Fibroblast of lung (primary cell): ENCODE measurements around the gene DYNC1LI2. TPM values are rescaled to one million over a fixed set of nuclear protein-coding genes. Genes with fewer than 3 reads are reported as not detected.
"Not testable (repeated sequence)": the region's sequence is repeated elsewhere in the genome, so short reads cannot be mapped to it uniquely, and the experiment has no call there.

Experiments used
- DNase-seq, 2 donors: peaks; one replicate each; pipeline versions ENCODE4 v3.0.0 to v3.0.0-alpha.2; 2010; ENCODE audit warnings: low read depth in 2 of 2
- H2AFZ ChIP-seq: 2 replicates; pipeline ENCODE4 v1.5.1; 2012; ENCODE audit warnings: low read length, control low read depth, inconsistent platforms
- H3K27ac ChIP-seq: 2 replicates; pipeline ENCODE4 v1.5.1; 2011; ENCODE audit warnings: low read length, control low read depth; ENCODE audit not compliant: insufficient read depth
- H3K27me3 ChIP-seq: 2 replicates; pipeline ENCODE4 v1.5.1; 2011; ENCODE audit warnings: mild to moderate bottlenecking, low read length; ENCODE audit not compliant: control insufficient read depth, insufficient read depth
- H3K36me3 ChIP-seq: 2 replicates; pipeline ENCODE4 v1.5.1; 2011; ENCODE audit warnings: low read length; ENCODE audit not compliant: control insufficient read depth, insufficient read depth
- H3K4me1 ChIP-seq: 2 replicates; pipeline ENCODE4 v1.5.1; 2011; ENCODE audit warnings: low read length; ENCODE audit not compliant: control insufficient read depth, insufficient read depth; ENCODE audit errors: extremely low read depth
- H3K4me2 ChIP-seq: 2 replicates; pipeline ENCODE4 v1.5.1; 2011; ENCODE audit warnings: low read length, control low read depth; ENCODE audit not compliant: insufficient read depth; ENCODE audit errors: extremely low read depth
- H3K4me3 ChIP-seq, 4 experiments: fragments of 200-600 bp in 1 of 4; sonication (generic) in 1 of 4; replicated peaks in 1 of 4; 2 replicates each; pipeline ENCODE4 v1.5.1; 2011 to 2016; ENCODE audit warnings: low read length in 4 of 4, low read depth in 3 of 4, mild to moderate bottlenecking in 3 of 4, control low read depth in 2 of 4, inconsistent platforms in 1 of 4, mixed read lengths in 1 of 4; ENCODE audit not compliant: insufficient read depth in 1 of 4; ENCODE audit errors: control extremely low read depth in 1 of 4
- H3K79me2 ChIP-seq: 2 replicates; pipeline ENCODE4 v1.5.1; 2012; ENCODE audit warnings: mild to moderate bottlenecking, low read length, inconsistent platforms; ENCODE audit not compliant: control insufficient read depth, insufficient read depth
- H3K9ac ChIP-seq: 2 replicates; pipeline ENCODE4 v1.5.1; 2011; ENCODE audit warnings: mild to moderate bottlenecking, low read length, control low read depth; ENCODE audit not compliant: insufficient read depth
- H3K9me3 ChIP-seq: 2 replicates; pipeline ENCODE4 v1.5.1; 2012; ENCODE audit warnings: low read depth, low read length; ENCODE audit not compliant: control insufficient read depth, insufficient read depth
- H4K20me1 ChIP-seq: 2 replicates; pipeline ENCODE4 v1.5.1; 2011; ENCODE audit warnings: low read length; ENCODE audit not compliant: control insufficient read depth, insufficient read depth; ENCODE audit errors: extremely low read depth
- EZH2 ChIP-seq: IDR thresholded peaks from 2 replicates; pipeline ENCODE4 v1.5.1; 2012; ENCODE audit warnings: low read length, control low read depth, mild to moderate bottlenecking; ENCODE audit errors: missing control alignments
- polyA plus RNA-seq, 2 donors: library from polyadenylated mRNA; depleted of rRNA in 1 of 2; stranded (reverse) in 1 of 2; unstranded in 1 of 2; fragments of >200 nt; gene quantifications; 2 replicates each; pipeline ENCODE4 v1.2.1, GENCODE V29; 2011 to 2012; ENCODE audit warnings: missing spikeins in 1 of 2
- total RNA-seq: library from RNA; depleted of rRNA; stranded (reverse); fragments of >200 nt; gene quantifications from 2 replicates; pipeline ENCODE4 v1.2.1, GENCODE V29; 2014
- TF ChIP-seq, protein P1 (sequence below), 2 donors: IDR thresholded peaks in 1 of 2; conservative IDR thresholded peaks in 1 of 2; 1 replicate in 1 of 2; 2 replicates in 1 of 2; pipeline ENCODE4 v1.5.1; 2011 to 2012; ENCODE audit warnings: low read length in 2 of 2, control low read depth in 1 of 2, inconsistent platforms in 1 of 2, low read depth in 1 of 2, mild to moderate bottlenecking in 1 of 2

Gene DYNC1LI2
- total and polyA plus RNA-seq, 2 donors (not counting 1 experiment from before 2014, with no cell fraction given): 83.3 to 173 TPM

DNA sequence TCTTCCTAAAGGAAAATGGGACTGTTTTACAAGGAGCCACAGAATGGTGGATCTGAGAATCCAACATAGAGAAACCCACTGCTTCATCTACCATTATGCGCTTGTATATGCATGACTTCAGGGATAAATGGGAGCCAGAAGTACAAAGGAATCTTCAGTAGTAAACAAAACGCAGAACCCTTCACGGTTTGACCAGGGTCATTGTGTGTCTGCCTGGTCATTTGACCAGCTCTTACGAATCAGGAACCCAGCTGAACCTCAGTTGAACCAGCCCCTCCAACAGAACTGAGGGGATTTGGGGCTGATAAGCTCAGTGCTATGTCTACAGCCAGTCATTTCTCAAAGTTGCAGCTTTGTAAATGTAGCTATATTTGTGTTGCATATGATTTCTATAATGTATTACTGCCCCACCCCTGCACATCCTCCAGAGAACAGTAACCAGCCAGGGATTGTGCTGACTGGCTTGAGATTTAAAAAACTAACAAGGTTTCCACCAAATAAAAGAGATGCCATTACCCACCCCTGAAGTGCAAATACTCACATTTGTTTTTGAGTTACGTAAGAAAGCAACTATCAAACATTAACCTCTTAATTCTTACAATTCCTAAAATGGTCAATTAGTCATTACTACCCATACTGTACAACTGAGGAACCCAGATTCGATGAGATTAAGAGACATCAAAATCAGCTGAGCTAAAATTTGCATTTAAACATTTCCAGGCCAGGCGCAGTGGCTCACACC lies 61.1 kb downstream of the DYNC1LI2 start:
- H3K4me2 ChIP-seq: no peak overlapping the region
- H3K27ac ChIP-seq: no peak overlapping the region
- TF ChIP-seq, protein P1, sequence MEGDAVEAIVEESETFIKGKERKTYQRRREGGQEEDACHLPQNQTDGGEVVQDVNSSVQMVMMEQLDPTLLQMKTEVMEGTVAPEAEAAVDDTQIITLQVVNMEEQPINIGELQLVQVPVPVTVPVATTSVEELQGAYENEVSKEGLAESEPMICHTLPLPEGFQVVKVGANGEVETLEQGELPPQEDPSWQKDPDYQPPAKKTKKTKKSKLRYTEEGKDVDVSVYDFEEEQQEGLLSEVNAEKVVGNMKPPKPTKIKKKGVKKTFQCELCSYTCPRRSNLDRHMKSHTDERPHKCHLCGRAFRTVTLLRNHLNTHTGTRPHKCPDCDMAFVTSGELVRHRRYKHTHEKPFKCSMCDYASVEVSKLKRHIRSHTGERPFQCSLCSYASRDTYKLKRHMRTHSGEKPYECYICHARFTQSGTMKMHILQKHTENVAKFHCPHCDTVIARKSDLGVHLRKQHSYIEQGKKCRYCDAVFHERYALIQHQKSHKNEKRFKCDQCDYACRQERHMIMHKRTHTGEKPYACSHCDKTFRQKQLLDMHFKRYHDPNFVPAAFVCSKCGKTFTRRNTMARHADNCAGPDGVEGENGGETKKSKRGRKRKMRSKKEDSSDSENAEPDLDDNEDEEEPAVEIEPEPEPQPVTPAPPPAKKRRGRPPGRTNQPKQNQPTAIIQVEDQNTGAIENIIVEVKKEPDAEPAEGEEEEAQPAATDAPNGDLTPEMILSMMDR (conservative IDR thresholded peaks at IDR 0.05 in 1 of 2, IDR thresholded peaks at IDR 0.05 in 1 of 2; ENCODE audit: low read depth in 1 of 2, low read length in 2 of 2): no peak
- no peak for TF ChIP-seq EZH2
- H3K9me3 ChIP-seq: no peaks in the 10 kb centered on the region
- H3K4me3 ChIP-seq: no peak overlapping the region
- no peaks in the 10 kb centered on the region for H3K4me1 ChIP-seq
- no peaks in the 10 kb centered on the region for H3K79me2 ChIP-seq
- H3K27me3 ChIP-seq: no peaks in the 10 kb centered on the region
- H3K36me3 ChIP-seq: no peaks in the 10 kb centered on the region
- H4K20me1 ChIP-seq: no peaks in the 10 kb centered on the region
- no peak overlapping the region for H2AFZ ChIP-seq
- H3K9ac ChIP-seq: no peak overlapping the region
- no peak for DNase-seq

DNA sequence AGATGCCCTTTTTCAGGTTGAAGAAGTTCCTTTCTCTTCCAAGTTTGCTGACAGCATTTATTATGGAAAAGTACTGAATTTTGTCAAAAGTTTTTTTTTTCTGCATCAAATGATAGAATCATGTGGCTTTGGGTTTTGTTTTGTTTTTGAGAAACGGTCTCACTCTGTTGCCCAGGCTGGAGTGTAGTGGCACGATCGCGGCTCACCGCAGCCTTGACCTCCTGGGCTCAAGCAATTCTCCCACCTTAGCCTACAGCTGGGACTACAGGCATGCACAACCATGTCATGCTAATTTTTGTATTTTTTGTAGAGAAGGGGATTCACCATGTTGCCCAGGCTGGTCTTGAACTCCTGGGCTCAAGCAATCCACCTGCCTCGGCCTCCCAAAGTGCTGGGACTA lies 62.1 kb downstream of the DYNC1LI2 start:
- H3K4me2 ChIP-seq: no peak overlapping the region
- no peak overlapping the region for H3K9ac ChIP-seq
- H3K9me3 ChIP-seq: no peaks in the 10 kb centered on the region
- H3K27me3 ChIP-seq: no peaks in the 10 kb centered on the region
- H4K20me1 ChIP-seq: no peaks in the 10 kb centered on the region
- H2AFZ ChIP-seq: no peak overlapping the region
- no peaks in the 10 kb centered on the region for H3K79me2 ChIP-seq
- no peak overlapping the region for H3K27ac ChIP-seq
- no peaks in the 10 kb centered on the region for H3K4me1 ChIP-seq
- H3K36me3 ChIP-seq: no peaks in the 10 kb centered on the region
- no peak for DNase-seq
- H3K4me3 ChIP-seq: no peak overlapping the region
- TF ChIP-seq, protein P1 (conservative IDR thresholded peaks at IDR 0.05 in 1 of 2, IDR thresholded peaks at IDR 0.05 in 1 of 2; ENCODE audit: low read depth in 1 of 2, low read length in 2 of 2): no peak
- no peak for TF ChIP-seq EZH2

DNA sequence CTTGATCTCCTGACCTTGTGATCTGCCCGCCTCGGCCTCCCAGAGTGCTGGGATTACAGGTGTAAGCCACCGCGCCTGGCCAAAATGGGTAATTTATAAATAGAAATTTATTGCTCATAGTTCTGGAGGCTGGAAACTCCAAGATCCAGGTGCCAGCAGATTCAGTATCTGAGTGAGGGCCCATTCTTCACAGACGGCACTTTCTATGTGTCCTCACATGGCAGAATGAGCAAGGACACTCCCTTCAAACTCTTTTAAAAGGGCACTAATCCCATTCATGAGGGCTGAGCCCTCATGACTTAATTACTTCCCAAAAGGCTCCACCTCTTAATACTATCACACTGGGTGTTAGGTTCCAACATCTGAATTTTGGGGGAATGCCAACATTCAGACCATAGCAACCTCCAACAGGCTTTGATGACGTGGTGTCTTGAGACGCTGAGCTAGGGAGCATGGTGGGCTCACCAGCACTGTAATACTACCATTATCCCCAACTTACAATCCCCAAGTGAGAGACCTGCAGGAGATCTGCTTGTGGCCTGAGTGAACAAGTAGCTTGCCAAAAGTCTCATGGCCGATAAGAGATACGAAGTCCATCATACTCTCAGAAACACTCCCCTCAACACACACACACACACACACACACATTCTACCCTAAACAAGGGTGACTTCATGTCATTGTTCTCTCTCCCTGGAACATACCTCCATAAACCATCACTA lies 63.3 kb downstream of the DYNC1LI2 start:
- Histone ChIP-seq H3K36me3 (no peaks in the 10 kb centered on the region), H3K79me2 (no peaks in the 10 kb centered on the region)

DNA sequence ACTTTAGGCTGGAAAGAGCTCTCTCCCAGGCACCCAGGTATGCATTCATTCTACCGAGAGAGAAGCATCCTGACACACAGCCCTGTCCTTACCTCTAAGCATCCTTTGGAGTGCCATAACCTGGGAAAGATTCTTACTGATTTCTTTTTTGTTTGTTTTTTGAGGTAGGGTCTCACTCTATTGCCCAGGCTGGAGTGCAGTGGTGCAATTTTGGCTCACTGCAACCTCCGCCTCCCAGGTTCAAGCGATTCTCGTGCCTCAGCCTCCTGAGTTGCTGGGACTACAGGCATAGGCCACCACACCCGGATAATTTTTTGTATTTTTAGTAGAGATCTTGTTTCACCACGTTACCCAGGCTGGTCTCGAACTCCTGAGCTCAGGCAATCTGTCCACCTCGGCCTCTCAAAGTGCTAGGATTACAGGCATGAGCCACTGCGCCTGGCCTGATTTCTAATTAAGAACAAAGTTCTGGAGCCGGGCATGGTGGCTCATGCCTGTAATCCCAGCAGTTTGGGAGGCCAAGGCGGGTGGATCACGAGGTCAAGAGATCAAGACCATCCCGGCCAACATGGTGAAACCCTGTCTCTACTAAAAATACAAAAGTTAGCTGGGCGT lies 65.8 kb downstream of the DYNC1LI2 start:
- not testable (repeated sequence) for H3K27me3 ChIP-seq, H3K9me3 ChIP-seq, H3K9ac ChIP-seq, H3K4me1 ChIP-seq, H4K20me1 ChIP-seq, H3K27ac ChIP-seq, H3K36me3 ChIP-seq, H3K79me2 ChIP-seq, H3K4me3 ChIP-seq, DNase-seq, H2AFZ ChIP-seq, H3K4me2 ChIP-seq

More for the DNA sequence above, 63.3 kb downstream of the DYNC1LI2 start:
- Histone ChIP-seq H4K20me1 (no peaks in the 10 kb centered on the region), H3K4me2 (no peak overlapping the region), H3K9ac (no peak overlapping the region), H3K4me1 (no peaks in the 10 kb centered on the region), H3K27ac (no peak overlapping the region), H2AFZ (no peak overlapping the region), H3K27me3 (no peaks in the 10 kb centered on the region), H3K9me3 (no peaks in the 10 kb centered on the region), H3K4me3 (no peak overlapping the region)
- TF ChIP-seq EZH2: no peak
- TF ChIP-seq, protein P1 (conservative IDR thresholded peaks at IDR 0.05 in 1 of 2, IDR thresholded peaks at IDR 0.05 in 1 of 2; ENCODE audit: low read depth in 1 of 2, low read length in 2 of 2): no peak
- no peak for DNase-seq
